ENCODE data around the gene FAM9C.
"Not testable (repeated sequence)": the region's sequence is repeated elsewhere in the genome, so short reads cannot be mapped to it uniquely, and the experiment has no call there.

The FAM9C gene

DNA sequence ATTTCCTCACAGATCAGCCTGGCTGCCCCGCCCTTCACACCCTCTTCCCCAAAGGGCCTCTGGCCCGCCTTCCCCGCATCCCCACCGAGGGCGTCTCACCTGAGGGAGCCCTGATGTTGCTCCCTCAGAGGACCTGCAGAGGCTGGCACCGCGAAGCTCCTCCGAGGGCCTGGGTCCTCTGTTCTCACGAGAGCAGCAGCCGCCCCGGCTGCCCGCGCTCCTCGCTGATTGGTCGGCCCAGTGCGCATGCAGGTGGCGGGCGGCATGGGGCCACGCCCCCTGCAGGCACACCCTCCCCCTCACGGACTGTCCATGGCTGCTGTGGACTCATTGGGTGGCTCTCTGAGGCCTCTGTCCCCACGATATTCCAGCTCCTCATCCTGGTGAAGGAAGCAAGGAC is at the start of gene FAM9C:
Gene FAM9C (minus strand): TSS at position 180 of the 400 bp plus-strand sequence. CDS start 831 bp downstream, outside the sequence.
- DNase-seq = no peak

DNA sequence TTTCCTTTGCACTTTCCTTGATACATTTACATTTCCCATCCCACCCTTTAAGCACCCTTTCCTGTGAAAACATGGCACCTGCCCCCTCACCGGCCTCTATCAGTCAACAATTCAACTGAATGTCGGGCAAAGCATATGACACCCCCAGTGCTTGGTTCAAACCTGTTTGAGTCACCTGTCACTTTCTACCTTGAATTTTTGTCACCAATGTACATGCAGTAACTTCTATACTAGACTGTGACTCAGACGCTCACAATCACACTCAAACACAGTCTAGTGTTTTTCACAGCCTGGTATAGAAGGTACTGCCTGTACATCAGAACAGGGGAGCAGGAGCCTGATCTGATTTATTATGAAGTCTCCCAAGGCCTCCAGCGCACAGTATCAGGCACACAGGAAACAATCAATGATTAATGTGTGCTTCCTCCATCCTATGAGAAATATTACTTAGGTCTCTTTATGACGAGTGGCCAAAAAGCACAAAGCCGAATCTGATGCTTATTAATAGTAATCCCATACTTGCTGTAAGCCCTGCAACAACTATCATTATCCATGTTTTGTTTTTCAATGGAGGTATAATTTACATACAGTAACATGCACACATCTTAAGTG is 49.2 kb upstream of the FAM9C start:
- no peak for DNase-seq

- no peak for DNase-seq
Measured at GRCh38 chrX:13092455-13092941, 48.1 kb upstream of the FAM9C start.

- DNase-seq = no peak
Measured at GRCh38 chrX:13091111-13091765, 46.8 kb upstream of the FAM9C start.

DNA sequence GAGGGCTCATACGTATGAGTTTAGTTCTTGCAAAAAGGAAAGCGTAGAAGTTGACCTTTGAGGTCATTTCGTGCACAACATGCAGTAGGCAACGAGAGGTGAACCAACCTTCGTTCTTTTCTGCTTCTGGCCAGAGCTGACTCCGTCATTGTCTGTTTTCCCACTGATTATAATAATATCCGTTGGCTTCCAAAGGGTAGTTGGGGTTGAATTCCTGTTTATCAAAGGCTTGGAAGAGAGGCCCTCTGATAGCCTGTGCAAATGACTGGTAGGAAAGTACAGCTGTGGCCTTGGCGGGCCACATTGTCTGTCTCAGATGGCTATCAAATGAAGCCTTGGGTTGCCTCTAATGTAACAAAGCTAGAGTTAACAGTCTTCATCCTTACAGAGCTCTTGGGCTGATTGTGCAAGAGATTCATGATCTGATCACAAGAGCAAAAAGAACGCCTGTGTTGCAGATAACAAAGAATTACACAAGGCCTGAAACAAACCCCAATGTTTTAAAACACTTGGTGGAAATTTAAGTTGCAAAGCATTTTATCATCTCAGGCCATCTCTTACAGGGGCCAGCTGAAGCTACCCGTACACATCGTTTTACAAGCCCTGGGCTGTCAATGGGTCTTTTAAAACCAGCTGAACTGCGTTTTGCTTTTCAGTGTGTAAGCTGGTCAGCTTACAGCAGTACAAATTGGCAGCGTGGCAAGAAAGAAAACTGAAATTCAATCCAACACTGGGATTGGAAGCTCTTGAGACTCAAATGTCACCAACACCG is 46.1 kb upstream of the FAM9C start:
- no peak for DNase-seq

GRCh38 chrX:13090027-13090338 is 45.6 kb upstream of the FAM9C start:
- no peak for DNase-seq

DNA sequence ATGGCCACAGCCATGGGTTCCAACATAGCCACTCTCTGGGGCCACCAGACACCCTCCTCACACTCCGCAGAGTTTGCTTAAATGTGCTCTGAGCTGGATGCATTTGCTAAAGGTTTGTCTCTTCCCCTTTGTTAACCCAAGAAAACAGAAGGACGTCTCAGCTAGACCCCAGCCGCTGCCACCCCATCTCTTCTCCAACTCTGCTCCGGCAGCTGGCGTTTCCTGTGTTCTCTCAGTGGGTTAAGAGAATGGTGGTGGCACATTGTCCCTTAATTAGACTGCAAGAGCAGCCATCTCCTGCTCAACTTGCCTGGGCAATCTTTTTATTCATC is 43.7 kb upstream of the FAM9C start:
- no peak for DNase-seq

- DNase-seq = no peak
Measured at GRCh38 chrX:13087322-13088155, 43.1 kb upstream of the FAM9C start.

DNA sequence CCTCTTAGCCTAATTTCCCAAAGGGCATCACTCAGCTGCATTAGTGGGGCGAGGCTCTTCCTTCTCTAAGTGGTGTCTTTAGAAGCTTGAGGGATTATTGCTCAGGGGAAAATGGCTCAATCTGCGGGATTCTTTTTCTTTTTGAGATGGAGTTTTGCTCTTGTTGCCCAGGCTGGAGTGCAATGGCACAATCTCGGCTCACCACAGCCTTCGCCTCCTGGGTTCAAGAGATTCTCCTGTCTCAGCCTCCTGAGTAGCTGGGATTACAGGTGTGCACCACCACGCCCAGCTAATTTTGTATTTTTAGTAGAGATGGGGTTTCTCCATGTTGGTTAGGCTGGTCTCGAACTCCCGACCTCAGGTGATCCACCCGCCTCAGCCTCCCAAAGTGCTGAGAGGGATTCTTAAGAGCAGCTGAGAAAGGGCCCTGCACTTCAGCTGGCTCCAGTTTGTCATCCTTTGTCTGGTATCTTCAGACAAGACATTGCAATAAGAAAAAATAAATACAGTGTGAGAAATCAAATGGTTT is 42.4 kb upstream of the FAM9C start:
- DNase-seq = not testable (repeated sequence)

- DNase-seq = no peak
Measured at GRCh38 chrX:13086076-13086475, 41.7 kb upstream of the FAM9C start.

GRCh38 chrX:13085526-13085925 is 41.1 kb upstream of the FAM9C start:
- no peak for DNase-seq

- DNase-seq = no peak
Measured at GRCh38 chrX:13084611-13085010, 40.2 kb upstream of the FAM9C start.

DNA sequence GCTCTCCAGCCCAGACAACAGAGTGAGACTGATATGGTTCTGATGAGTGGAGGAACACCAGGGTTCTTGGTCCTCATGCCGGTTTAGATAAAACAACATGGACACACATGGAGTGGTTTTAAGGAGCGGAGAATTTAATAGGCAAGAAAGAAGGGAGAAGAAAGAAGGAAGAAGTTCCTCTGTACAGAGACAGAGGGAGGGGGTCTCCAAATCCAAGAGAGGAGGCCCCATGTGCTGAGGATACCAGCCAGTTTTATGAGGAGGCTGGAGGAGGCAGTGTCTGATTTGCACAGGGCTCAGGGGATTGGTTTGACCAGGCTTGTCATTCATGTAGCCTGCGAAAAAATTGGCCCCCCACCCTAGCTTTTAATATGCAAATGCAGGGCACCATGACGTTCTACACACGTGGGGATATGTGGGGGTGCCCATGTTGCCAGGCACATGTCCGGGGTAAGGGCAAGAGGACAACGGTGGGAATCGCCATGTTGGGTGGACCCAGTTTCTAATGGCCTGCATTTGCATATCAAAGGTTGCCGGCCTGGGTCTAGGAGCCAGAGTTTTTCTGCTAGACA is 39.4 kb upstream of the FAM9C start:
- DNase-seq = not testable (repeated sequence)

DNA sequence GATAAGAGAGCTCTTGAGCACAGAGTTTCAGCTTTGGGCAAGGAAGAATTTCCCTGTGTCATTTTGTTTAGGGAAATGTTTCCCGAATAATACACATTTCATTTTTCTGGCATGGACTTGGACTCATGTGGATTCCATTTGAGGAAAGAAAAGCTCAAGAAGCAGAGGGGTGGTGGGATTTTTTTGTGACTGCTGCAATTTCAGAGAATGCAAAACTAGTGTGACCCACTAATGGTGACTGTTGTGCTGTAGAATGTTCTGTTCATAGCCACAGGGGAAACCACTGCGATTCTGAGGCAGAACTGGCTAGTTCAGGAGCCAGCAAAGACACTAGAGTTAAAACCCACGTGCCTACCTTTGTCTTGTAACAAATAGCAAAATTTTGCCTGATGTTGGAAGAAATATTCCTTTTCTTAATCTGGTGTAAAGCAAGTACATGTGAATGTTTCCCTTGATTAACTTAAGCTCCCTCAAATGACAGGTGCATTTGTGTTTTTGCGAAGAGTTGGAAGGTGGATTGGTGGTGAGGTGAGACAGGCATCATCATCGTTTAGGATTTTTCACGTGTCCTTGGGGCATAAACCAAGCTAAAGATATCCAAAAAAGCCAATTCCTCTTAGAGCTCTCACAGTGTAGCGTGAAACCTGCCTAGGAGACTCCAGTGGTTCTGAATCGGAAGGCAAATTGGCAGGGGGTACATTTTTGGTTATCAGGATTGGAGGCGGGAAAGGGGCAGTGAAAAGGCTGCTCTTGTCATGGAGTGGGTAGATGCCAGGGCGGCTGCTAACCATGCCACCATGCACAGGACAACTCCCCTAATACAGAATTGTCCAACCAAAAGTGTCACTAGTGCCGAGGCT is 38.0 kb upstream of the FAM9C start:
- DNase-seq = no peak

- DNase-seq = no peak
Measured at GRCh38 chrX:13081395-13082205, 37.2 kb upstream of the FAM9C start.

- no peak for DNase-seq
Measured at GRCh38 chrX:13080128-13080795, 35.8 kb upstream of the FAM9C start.

- no peak for DNase-seq
Measured at GRCh38 chrX:13078739-13079444, 34.5 kb upstream of the FAM9C start.

GRCh38 chrX:13077168-13077567 is 32.7 kb upstream of the FAM9C start:
- DNase-seq = no peak

- no peak for DNase-seq
Measured at GRCh38 chrX:13076176-13076961, 31.9 kb upstream of the FAM9C start.

Measured in NCI-H1417 treated with DMSO at 0.1 percent for 48 hours (cell line).